PC-9 (cell line): ENCODE results near the gene KCNJ16.

Experiments used
- EZH2 ChIP-seq: fragments of 200-600 bp; sonication (generic); IDR thresholded peaks from 2 replicates; pipeline ENCODE4 v1.8.0; 2017; ENCODE audit warnings: antibody characterized with exemption, low read depth
- TF ChIP-seq, protein P1 (sequence below): fragments of 200-600 bp; sonication (generic); conservative IDR thresholded peaks from 2 replicates; pipeline ENCODE4 v1.6.1; 2017; ENCODE audit warnings: mixed run types, antibody characterized with exemption, mild to moderate bottlenecking, moderate library complexity

DNA sequence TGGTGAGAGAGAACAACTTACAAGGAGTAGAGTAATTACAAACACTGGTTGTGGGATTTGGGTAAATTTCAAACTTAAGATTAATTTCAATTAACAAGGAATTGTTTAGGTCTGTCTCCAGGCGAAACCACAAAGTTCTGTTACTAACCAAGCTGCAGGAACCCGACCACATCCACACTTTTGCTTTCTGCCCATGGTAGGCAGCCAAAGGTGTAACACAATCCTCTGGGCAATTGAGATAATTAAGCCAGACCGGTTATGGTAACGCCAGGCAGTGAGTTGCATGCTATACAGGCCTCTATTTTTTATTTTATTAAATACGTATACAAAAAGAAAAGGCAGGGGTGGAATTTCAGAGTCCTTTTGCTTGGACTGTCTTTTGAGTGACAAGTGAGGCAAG, 106.4 kb downstream of the KCNJ16 start:
- TF ChIP-seq, protein P1, sequence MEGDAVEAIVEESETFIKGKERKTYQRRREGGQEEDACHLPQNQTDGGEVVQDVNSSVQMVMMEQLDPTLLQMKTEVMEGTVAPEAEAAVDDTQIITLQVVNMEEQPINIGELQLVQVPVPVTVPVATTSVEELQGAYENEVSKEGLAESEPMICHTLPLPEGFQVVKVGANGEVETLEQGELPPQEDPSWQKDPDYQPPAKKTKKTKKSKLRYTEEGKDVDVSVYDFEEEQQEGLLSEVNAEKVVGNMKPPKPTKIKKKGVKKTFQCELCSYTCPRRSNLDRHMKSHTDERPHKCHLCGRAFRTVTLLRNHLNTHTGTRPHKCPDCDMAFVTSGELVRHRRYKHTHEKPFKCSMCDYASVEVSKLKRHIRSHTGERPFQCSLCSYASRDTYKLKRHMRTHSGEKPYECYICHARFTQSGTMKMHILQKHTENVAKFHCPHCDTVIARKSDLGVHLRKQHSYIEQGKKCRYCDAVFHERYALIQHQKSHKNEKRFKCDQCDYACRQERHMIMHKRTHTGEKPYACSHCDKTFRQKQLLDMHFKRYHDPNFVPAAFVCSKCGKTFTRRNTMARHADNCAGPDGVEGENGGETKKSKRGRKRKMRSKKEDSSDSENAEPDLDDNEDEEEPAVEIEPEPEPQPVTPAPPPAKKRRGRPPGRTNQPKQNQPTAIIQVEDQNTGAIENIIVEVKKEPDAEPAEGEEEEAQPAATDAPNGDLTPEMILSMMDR = no peak
- TF ChIP-seq EZH2 = no peak
